GM13976 (cell line): ENCODE measurements around the gene KIFC1.
"Not testable (repeated sequence)": the region's sequence is repeated elsewhere in the genome, so short reads cannot be mapped to it uniquely, and the experiment has no call there.

Experiments
- DNase-seq: peaks from one replicate; pipeline ENCODE4 v3.0.0; 2012; ENCODE audit warnings: low spot score
- in situ Hi-C: fragments of 300-500 bp; cut with MboI; formaldehyde crosslinking; loops from one replicate; pipeline ENCODE4 v1.12.0; 2022; ENCODE audit warnings: low sequenced_read_pairs, mixed read lengths, inconsistent platforms; ENCODE audit not compliant: unreplicated experiment
- TF ChIP-seq, protein P1 (sequence below): IDR thresholded peaks from 2 replicates; pipeline ENCODE4 v1.5.1; 2012; ENCODE audit warnings: borderline replicate concordance, mild to moderate bottlenecking; ENCODE audit not compliant: insufficient read depth; ENCODE audit errors: extremely low read depth, missing control alignments, control extremely low read depth

The KIFC1 gene, protein sequence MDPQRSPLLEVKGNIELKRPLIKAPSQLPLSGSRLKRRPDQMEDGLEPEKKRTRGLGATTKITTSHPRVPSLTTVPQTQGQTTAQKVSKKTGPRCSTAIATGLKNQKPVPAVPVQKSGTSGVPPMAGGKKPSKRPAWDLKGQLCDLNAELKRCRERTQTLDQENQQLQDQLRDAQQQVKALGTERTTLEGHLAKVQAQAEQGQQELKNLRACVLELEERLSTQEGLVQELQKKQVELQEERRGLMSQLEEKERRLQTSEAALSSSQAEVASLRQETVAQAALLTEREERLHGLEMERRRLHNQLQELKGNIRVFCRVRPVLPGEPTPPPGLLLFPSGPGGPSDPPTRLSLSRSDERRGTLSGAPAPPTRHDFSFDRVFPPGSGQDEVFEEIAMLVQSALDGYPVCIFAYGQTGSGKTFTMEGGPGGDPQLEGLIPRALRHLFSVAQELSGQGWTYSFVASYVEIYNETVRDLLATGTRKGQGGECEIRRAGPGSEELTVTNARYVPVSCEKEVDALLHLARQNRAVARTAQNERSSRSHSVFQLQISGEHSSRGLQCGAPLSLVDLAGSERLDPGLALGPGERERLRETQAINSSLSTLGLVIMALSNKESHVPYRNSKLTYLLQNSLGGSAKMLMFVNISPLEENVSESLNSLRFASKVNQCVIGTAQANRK

GRCh38 chr6:33391278-33391921 lies at the start of gene KIFC1:
KIFC1 (plus strand) TSS chr6:33391823; CDS start chr6:33391986, 163 bp downstream.
- TF ChIP-seq, protein P1, sequence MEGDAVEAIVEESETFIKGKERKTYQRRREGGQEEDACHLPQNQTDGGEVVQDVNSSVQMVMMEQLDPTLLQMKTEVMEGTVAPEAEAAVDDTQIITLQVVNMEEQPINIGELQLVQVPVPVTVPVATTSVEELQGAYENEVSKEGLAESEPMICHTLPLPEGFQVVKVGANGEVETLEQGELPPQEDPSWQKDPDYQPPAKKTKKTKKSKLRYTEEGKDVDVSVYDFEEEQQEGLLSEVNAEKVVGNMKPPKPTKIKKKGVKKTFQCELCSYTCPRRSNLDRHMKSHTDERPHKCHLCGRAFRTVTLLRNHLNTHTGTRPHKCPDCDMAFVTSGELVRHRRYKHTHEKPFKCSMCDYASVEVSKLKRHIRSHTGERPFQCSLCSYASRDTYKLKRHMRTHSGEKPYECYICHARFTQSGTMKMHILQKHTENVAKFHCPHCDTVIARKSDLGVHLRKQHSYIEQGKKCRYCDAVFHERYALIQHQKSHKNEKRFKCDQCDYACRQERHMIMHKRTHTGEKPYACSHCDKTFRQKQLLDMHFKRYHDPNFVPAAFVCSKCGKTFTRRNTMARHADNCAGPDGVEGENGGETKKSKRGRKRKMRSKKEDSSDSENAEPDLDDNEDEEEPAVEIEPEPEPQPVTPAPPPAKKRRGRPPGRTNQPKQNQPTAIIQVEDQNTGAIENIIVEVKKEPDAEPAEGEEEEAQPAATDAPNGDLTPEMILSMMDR, result peak; percentile 95
- in situ Hi-C loops, result no loop called here
- peak; percentile 97 for DNase-seq

DNA sequence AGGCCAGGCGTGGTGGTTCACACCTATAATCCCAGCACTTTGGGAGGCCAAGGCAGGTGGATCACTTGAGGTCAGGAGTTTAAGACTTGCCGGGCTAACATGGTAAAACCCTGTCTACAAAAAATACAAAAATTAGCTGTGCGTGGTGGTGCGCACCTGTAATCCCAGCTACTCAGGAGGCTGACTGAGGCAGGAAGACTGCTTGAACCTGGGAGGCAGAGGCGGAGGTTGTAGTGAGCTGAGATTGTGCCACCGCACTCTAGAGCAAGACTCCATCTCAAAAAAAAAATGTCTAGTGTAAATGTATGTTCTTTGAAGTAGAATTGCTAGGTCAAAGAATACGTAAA lies 48.0 kb upstream of the KIFC1 start:
- in situ Hi-C loops, DNase-seq: not testable (repeated sequence)

DNA sequence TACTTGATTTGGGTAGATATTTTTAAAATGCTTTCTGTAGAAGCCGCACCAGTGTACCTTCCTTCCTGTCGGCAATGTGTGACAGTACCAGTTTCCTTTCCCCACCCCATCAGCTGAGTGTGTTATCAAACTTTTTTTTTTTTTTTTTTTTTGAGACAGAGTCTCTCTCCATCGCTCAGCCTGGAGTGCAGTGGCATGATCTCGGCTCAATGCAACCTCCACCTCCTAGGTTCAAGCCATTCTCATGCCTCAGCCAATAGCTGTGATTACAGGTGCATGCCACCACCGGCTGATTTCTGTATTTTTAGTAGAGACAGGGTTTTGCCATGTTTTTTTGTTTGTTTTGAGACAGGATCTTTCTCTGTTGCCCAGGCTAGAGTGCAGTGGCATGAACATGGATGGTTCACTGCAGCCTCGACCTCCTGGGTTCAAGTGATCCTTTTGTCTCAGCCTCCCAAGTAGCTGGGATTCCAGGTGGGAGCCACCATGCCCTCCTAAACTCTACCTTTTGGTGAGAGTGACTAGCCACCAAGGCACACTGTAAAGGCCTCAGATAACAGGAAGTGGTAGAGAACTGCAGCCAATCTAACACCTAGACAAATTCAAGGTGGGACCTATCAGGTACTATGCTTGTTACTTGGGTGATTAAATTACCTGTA lies 47.5 kb upstream of the KIFC1 start:
- TF ChIP-seq, protein P1, result no peak
- no peak for DNase-seq
- in situ Hi-C loops, result no loop called here

- in situ Hi-C loops, result no loop called here
- TF ChIP-seq, protein P1, result peak; percentile 25
- peak; percentile 67 for DNase-seq
Measured at GRCh38 chr6:33344701-33345697, 46.6 kb upstream of the KIFC1 start.

- DNase-seq, in situ Hi-C loops: not testable (repeated sequence)
Measured at GRCh38 chr6:33346972-33347371, 44.7 kb upstream of the KIFC1 start.

DNA sequence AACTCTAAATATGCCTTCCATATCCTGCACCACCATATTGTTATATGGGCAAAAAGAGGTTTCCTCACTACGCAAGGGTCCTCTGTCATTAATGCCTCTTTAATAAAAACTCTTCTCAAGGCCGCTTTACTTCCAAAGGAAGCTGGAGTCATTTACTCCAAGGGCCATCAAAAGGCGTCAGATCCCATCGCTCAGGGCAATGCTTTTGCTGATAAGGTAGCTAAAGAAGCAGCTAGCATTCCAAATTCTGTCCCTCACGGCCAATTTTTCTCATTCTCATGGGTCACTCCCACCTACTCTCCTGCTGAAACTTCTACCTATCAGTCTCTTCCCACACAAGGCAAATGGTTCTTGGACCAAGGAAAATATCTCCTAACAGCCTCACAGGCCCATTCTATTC lies 43.8 kb upstream of the KIFC1 start:
- TF ChIP-seq, protein P1, result no peak
- no peak for DNase-seq
- in situ Hi-C loops, result no loop called here

GRCh38 chr6:33355860-33356259 lies 35.8 kb upstream of the KIFC1 start:
- in situ Hi-C loops, DNase-seq: not testable (repeated sequence)
